Measurements from ENCODE around the gene AATF.

Gene AATF

DNA sequence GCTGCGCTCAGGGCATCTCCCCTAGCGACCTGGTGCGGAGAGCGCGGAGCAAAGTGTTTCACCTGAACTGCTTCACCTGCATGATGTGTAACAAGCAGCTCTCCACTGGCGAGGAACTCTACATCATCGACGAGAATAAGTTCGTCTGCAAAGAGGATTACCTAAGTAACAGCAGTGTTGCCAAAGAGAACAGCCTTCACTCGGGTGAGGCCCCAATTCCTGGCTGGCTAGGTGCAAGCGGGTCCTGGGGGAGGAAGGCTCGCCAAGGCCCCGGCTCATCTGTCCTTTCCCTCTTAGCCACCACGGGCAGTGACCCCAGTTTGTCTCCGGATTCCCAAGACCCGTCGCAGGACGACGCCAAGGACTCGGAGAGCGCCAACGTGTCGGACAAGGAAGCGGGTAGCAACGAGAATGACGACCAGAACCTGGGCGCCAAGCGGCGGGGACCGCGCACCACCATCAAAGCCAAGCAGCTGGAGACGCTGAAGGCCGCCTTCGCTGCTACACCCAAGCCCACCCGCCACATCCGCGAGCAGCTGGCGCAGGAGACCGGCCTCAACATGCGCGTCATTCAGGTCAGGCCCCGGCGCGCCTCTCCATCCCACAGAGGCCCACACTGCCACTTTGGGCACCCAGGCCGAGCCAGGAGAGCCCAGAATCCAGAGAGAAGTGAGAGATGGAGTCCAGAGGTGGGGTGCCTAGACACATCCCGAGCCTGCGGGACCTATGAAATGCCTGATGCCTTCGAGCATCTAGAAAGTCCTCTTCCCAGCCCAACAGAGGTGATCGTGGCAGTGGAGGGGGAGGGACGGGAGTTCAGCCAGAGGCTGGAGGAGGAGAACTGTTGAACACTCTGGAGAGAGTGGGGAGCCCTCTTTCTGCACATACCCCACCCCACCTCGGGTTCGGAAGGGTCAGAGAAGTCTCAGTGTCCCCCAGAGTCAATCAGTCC lies 8.2 kb upstream of the AATF start:
- FAIRE-seq = no peak
- no peak for DNase-seq (ENCODE audit: insufficient read length, low spot score)

DNA sequence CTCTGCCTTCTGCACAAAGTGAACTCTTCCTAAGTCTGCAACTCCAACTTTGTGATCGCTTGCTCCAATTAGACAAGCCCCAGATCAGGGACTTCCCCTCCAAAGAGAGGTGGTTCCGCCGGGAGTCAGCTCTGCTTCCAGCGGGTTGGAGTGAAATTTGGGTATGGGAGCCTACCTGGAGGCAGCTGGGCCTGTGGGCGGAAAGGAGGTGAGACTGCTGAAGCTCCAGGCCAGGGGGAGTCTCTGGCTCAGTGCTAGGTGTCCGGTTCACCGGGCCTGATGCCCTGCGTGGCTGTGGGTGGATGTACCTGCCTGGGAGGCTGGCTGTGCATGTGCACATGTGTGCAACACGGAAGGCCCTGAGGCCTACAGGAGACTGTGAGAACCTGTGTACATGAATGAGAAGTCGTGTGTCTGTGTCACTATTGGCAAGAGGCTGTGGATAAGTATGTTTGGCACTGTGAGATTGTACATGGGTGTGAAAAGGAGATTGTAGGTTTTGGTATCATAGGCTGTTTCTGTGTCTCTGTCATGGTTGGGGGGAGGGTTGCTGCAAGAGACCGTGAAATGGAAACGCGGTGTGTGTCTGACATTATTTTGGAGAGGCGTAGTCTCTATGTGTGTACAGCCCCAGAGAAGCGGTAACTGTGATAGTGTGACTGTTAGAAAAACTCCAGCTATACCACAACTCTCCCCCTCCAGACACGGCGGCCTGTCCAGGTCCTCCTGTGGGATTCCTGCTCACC lies 7.3 kb upstream of the AATF start:
- FAIRE-seq = no peak
- no peak for DNase-seq (ENCODE audit: insufficient read length, low spot score)

DNA sequence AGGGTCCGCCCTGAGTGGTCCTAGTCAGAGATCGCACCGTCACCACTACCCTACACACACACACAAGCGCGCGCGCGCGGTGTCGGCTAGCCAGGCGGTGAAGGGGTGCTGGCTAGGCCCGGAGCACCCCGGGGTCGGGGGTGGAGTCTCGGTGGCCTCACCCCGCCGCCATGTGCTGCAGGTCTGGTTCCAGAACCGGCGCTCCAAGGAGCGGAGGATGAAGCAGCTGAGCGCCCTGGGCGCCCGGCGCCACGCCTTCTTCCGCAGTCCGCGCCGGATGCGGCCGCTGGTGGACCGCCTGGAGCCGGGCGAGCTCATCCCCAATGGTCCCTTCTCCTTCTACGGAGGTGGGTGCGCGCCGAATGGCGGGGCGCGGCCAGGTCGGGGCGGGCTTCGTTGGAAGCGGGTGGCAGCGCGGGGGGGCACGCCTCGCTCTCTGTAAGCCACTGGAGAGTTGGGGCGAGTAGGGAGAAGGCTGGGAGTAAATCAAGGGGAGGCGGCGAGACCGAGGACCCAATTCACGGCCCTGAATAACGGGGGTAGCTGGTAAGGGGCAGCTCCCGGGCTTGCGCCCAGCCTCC lies 6.6 kb upstream of the AATF start:
- FAIRE-seq (no peak), DNase-seq (ENCODE audit: insufficient read length, low spot score) (no peak)

DNA sequence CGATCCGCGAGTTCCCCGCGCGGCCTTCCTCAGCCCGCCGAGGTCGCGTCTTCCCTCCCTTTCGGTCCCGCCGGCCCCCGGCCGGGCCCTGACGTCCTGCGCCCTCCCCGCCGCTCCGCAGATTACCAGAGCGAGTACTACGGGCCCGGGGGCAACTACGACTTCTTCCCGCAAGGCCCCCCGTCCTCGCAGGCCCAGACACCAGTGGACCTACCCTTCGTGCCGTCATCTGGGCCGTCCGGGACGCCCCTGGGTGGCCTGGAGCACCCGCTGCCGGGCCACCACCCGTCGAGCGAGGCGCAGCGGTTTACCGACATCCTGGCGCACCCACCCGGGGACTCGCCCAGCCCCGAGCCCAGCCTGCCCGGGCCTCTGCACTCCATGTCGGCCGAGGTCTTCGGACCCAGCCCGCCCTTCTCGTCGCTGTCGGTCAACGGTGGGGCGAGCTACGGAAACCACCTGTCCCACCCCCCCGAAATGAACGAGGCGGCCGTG lies 6.1 kb upstream of the AATF start:
- FAIRE-seq (no peak), DNase-seq (ENCODE audit: insufficient read length, low spot score) (no peak)

DNA sequence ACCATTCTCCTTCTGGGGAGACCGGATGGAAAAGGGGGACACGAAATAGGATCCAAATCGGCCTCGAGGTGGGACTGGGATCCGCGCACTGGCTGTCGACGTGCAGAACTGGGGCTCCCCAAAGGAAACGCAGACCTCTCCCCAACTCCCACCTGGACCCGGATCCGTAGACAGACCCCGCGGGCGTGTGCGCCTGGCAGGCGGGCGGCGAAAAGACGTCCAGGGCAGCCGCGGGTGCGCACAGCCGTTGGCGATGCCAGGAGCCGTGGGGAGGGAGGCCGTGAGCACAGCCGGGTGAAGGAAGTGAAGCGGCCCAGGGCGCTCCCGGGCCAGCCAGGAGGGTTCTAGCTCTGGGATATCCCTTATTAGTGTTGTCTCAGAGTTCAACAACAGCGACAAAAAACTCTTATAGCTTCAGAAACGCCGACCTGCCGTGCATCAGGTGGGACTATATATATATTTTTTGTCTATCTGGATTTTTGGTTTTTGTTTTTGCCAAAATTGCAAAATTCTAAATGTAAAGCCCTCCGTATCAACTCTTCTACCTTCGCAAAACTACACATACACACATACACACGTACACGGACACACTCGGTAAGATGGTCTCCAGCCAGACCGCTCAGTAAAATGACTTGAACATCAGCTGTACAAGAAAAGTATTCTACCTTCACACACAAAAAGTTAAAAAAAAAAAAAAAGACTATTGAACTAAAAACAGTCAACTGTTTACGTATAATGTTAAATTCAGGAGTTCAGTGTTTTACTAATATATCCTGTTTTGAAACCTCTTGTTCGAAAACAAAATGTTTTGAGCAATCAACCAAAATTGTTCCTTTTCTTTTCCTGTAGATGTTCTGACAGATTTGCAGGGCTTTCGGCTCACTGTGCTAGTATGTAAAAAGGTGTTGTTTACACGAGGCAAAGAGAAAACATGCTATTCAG lies 5.2 kb upstream of the AATF start:
- DNase-seq (ENCODE audit: insufficient read length, low spot score) = no peak
- FAIRE-seq = no peak

DNA sequence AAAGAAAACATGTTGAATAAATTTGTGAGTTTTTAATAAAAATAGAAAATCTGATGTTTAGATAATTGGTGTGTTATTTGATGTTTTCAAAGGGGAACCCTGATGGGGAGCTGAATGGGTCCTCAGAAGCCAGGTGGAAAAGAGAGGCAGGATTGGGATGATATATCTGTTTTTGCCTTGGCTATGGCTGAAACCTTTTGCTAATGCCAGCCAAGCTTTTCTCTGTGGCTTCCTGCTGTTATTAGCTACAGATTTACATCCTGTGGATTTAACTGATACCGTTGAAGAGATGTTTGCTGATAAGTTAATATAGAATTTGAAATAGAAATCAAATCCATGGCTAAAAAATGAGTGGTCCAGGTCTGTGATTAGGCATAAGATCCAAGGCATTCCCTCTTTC lies 4.2 kb upstream of the AATF start:
- DNase-seq (ENCODE audit: insufficient read length, low spot score) = no peak
- no peak for FAIRE-seq

DNA sequence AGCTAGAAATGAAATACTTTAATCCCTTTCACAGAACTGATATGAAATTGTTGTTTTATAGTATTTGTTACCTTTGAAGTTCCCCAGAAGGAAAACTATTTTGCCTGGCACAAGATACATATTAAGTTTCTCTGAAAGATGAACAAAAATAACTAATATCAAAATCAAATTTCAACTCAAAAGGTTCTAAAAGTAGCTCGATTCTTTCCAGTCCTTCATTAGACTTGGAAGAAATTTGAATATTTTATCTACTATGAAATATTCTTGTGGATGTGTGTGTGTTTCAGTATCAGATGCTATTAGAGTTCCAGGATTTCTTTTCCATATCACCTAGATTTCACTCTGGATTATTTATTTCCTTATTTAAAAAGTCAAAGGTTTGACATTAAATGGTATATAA lies 3.6 kb upstream of the AATF start:
- no peak for DNase-seq (ENCODE audit: insufficient read length, low spot score)
- no peak for FAIRE-seq

DNA sequence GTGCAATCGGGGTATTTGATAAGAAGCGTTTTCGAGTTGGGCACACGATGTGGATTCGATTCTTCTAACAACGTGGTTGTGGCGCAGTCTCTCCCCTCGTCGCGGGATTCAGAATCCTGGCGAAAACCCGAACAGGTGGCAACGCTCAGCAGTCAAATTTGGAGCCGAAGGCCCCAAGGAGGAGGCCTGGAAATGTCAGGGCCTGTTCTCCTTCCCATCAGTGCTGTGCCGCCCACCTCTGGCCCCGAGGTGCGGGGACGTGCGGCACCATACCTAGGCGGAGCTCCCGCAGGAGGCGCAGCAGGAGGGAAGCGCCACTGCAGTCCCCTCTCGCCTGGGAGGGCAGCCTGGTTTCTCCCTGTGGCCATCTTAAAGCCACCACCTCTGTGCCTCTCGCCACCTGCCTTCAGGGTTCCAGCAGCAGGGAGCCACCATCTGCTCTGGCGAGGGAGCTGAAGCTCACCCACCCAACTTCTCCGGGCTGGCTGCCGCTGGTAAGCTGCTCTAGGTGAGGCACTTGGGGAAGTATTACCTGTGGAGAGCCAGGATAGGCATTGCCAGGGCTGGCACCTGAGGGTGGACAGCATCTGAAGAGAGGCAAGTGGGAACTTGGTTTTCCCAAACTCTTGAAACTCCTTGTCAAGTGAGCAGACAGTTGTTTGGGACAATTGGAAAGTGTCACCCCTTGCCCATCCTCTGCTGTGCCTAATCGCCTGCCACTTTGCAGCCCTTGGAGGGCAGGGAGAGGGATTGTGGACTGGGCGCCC lies 2.6 kb upstream of the AATF start:
- no peak for DNase-seq (ENCODE audit: insufficient read length, low spot score)
- no peak for FAIRE-seq

DNA sequence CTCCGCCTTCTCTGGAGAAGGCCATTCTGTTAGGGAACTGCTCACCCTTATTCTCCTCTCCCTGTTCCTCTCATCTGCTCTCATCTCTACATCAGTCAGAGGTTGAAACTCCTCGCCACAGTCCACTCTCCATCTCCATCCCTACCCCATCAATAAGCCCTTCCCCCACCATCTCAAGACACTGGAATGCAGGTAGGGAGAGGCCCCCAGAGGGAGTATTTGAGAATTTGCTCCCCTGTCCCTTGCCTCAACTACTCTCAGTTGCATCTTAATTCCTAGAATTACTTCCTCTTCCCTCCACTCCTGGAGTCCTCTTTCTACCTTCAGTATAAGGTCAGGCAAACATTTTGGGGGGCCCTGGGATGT lies 2.0 kb upstream of the AATF start:
- DNase-seq (ENCODE audit: insufficient read length, low spot score) (no peak), FAIRE-seq (no peak)

DNA sequence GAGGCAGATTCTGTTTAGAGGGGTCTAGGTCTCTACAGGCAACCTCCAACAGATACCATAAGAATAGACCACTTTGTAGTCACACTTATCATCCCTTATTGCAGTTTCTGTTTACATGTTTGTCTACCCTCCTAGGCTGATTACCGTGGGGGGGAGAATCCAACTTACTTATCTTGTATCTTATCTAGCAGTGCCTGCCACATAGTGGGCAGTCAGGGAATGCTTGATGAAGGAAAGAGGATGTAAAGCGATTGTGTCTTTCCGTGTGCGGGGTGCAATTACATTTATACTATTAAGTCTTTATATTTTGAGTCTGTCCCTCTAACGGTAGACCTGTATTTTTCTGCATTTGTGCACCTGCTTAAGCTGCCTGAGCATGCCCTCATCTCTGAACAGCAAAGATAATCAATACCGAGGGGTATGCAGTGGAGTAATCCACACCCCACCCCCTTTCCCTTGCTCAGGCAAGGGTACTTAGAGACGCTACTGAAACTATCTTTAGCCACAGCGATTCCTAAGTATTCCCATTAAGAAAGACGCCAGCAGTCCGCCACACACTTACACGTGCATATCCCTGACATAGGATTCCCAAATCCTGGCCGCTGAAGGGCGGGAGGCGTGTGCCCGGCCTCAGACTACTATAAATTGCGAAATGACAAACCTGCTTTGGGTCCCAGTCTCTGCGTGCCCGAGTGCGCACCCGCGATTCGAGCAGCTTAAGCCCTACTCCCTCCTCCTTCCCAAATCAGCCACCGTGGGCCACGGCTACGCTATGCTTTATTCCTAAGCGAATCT lies 635 bp upstream of the AATF start:
- no peak for FAIRE-seq
- DNase-seq (ENCODE audit: insufficient read length, low spot score) = no peak

DNA sequence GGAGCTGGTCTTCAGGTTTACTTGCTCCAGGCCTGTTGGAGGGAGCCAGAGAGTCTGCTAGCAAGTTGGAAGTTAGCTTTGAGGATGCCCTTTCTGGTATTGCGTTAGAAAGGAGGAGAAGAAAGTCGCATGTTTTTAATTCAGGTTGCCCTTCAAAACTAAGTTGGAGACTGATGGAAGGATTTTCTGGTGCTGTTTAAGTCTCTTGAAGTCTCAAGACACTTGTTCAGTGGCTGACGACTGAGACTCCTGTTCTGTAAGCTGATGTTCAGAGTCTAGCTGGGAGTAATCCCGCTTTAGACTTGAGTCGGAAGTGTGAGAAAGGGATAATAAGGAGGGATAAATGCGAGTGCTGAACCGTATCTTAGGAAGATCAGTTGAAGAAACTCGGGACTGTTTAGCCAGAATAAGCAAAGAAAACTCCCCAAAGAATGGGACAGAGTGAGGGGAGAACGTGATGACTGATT lies 740 bp downstream of the AATF start:
- no peak for FAIRE-seq
- DNase-seq (ENCODE audit: insufficient read length, low spot score) = no peak

DNA sequence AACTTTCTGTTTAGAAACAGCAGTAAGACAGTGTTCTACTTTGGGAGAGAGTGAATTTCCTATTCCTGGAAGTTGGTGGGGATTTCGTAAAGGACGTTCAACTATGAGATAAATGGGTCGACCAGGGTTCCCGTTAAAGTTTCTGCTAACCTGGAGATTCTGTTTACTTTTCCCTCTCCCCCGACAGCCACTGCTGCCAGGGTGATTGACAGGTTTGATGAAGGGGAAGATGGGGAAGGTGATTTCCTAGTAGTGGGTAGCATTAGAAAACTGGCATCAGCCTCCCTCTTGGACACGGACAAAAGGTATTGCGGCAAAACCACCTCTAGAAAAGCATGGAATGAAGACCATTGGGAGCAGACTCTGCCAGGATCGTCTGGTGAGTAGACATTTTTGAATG lies 1.3 kb downstream of the AATF start:
- DNase-seq (ENCODE audit: insufficient read length, low spot score) (no peak), FAIRE-seq (no peak)

DNA sequence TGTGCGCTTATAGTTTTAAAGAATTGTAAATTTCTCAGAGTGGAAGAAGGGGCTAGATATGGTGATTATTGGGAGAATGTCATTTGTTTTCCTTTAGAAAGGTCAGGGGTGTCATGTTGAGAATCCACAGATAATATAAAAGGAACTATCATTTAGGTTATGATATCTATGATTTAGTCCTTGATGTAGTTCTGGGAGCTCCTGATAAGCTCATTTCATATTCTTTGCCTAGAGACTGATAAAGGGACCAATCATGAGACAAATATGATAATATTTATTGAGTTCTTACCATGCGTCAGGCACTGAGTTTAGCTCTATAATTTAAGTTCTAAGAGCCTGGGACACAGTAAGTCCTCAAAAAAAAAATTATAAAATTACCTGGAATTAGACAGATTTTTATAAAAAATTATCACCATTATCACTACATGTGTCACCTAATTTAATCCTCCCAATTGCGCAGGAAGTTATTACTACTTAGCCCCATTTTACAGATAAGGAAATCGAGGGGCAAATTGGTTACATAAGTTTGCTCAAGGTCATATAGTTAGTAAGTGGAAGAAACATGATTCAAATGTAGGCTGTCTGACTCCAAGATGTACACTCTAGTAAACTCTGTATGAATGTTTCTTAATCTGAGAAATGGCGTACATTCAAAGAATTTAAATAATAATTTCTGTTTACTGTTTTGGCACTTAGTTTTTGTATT lies 2.5 kb downstream of the AATF start:
- no peak for FAIRE-seq

DNA sequence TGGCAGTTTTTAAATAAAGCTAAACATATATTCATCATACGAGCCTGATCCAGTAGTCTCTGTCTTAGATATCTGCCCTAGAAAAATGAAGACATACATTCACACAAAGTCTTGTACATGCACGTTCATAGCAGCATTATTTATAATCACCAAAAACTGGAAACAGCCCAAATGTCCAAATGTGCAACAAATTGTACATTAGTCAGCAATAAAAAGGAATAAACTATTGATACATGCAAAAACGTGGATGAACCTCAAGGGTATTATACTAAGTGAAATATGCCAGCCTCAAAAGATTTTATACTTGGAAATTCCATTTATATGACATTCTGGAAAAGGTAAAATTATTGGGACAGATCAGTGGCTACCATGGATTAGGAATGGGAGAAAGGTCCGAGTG lies 22.8 kb downstream of the AATF start:
- DNase-seq (ENCODE audit: insufficient read length, low spot score) = no peak
- FAIRE-seq = no peak

More for the DNA sequence above, 2.5 kb downstream of the AATF start:
- DNase-seq (ENCODE audit: insufficient read length, low spot score) = no peak

DNA sequence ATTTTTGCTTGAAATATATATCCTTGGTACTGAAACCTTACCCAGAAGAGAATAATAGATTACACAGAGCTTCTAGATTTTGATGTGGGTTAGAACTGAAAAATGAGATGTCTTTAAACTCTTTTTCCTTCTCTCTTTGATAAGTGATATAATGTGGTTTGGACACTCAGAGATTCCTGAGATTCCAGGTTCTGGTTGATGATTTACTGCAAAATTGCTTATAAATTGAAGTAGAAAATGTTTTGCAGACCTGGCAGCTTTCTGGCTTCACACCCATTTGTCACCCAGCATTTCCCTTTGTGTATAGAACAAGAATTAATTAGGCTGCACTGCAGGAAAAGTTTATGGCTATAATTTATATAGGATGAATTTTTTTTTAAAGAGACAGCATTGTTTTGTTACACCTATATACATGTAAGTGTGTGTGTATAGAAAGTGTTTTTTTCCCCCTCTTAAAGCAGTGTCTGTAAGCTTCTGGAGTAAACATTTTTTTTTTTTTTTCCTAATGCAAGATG lies 23.5 kb downstream of the AATF start:
- DNase-seq (ENCODE audit: insufficient read length, low spot score) (no peak), FAIRE-seq (no peak)

DNA sequence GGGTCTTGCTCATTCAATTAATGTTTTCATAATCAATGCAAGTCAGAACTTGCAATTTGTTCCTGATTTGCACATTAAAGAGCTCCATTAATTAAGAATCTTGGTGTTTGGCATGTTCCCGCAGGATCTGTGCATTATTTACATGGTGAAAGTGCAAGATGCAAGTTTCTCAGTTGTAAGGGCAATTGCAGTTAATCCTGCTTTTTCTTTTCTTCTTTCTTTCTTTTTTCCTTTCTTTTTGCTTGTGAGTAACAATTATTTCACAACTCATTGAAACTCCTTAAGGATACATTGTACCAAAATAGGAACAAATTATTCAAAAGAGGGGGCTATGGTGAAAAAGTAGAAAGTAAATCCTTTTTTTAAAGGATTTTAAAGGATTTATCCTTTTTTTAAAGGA lies 24.2 kb downstream of the AATF start:
- no peak for DNase-seq (ENCODE audit: insufficient read length, low spot score)
- FAIRE-seq = no peak

DNA sequence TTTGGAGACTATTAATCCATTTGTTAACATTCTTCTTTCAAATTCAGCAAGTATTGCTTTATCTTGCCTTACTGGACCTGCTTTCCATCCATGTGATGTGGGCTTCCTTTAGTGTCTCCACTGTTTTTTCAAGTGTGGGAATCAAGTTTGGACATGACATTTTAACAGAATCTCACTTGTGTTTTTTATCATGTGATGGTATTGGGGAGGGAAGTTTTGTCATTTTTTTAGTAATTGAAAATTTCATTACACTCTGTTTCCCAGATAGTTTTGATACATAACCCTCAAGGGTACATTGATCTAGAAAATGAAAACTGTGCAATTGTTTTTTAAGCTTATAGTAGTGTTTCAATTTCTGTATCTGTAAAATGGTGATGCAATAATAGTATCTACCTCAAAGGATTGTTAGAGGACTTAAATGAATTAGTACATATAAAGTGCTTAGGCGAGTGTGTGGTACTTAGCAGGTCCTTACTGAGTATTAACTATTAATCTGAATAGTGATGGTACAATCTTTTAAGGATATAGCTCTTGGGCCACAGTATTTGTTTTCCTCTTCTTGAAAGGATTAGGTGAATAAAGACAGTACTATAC lies 27.3 kb downstream of the AATF start:
- FAIRE-seq = no peak
- DNase-seq (ENCODE audit: insufficient read length, low spot score) = no peak

DNA sequence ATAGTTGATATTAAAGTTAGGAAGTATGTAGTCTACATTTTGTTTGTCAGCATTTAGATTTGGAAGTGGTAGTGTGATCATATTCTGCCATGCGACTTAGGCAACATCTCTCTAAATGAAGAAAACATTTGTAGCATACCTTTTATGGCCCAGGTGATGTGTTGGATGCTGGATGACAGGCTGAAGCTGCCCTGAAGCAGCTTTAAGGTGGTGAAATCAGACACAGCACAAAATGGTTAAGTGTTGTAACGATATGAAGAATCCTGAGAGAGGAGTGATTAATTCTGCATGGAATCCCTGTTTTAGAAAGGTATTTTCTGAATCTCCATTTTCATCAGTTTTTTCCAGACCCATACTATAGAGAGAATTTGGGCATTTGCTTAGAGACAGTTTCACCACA lies 28.3 kb downstream of the AATF start:
- FAIRE-seq (no peak), DNase-seq (ENCODE audit: insufficient read length, low spot score) (no peak)
